A549 treated with RU486 at 1 μM for 4 hours (cell line): Measurements from ENCODE around the gene OR2F2. TPM values are rescaled to one million over a fixed set of nuclear protein-coding genes. Genes with fewer than 3 reads are reported as not detected.

ENCODE experiments used
- total RNA-seq: library from RNA; stranded (reverse); fragments of 200-300 nt; extraction: Qiagen RNA extraction; gene quantifications from 5 replicates; pipeline ENCODE4 v1.2.3, GENCODE V29; 2022; ENCODE audit warnings: low read depth

The OR2F2 gene
- not detected in 5 replicates for total RNA-seq

GRCh38 chr7:143934526-143935325, at the start of gene OR2F2:
OR2F2 (plus strand) TSS chr7:143935233; CDS start chr7:143935233, 0 bp downstream.

DNA sequence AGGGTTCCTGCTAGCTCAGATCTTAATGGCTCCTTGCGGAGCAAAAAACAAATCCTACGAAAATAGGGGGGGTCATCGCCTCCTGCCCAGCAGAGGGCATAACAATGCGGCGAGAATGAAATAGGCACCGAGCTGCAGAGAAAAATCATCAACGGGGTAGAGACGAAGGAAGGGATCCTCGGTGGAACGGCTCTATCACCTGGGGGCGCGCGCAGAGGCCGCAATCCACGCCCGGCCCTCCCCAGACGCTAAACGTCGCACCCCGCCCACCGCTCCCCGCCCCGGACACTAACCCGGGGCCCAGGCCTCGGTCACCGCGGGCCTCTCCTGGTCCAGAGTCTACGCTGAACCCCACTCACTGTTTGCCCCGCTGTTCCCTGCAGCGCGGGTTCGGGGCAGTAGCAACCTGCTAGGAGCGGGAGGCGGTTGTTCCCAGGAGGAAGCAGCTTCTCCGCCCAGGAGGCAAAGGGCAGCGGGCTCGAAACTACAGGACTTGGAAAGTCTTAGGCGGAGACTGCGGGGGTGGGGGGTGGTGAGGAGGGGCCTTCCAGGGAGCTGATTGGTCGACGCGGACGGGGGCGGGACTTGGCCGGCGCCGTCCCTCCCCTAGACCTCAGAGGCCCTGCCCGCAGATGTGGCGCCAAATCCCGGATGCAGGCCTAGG, 33.2 kb upstream of the OR2F2 start, which contains the start of gene TCAF1:
Gene TCAF1 (minus strand): TSS at position 509 of the 664 bp plus-strand sequence. CDS start 25,568 bp downstream, outside the sequence.

DNA sequence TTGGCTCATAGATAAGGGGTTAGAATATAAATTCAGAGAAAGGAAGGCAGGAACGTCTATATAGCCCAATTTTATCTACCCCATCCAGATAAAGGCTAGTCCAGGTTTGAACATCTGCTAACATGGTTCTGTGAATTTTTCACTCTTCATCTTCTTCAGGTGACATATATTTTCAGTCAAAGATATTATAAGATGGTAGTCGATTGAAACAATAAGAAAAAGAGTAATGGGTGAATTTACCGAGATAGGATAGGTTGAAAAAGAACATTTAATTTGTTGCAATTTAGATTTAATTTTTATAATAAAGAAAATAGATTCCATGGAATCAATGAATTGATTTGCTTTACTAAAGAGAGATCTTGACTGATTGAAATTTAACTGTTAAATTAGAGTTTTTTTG, 19.5 kb downstream of the OR2F2 start, which contains the start of gene OR2F1:
Gene OR2F1 (plus strand): TSS at position 301 of the 400 bp plus-strand sequence. CDS start 5,127 bp downstream, outside the sequence.

Other genes with a start within 250 kb of the OR2F2 start
- not detected in 5 replicates for gene CTAGE6, start 177.5 kb upstream of the OR2F2 start, total RNA-seq
- gene TCAF1, start 33.1 kb upstream of the OR2F2 start, total RNA-seq, result 12.6 to 20.3 TPM (median 19.5 TPM) in 5 replicates
- not detected in 5 replicates for gene OR2F1, start 19.6 kb downstream of the OR2F2 start, total RNA-seq
- not detected in 5 replicates for gene OR6B1, start 65.1 kb downstream of the OR2F2 start, total RNA-seq
- gene OR2A5, start 113.7 kb downstream of the OR2F2 start, total RNA-seq, result not detected in 5 replicates
- gene OR2A25, start 134.6 kb downstream of the OR2F2 start, total RNA-seq, result not detected in 5 replicates
- not detected in 5 replicates for gene OR2A12, start 151.0 kb downstream of the OR2F2 start, total RNA-seq
- gene OR2A2, start 174.3 kb downstream of the OR2F2 start, total RNA-seq, result not detected in 5 replicates
- gene OR2A14, start 187.9 kb downstream of the OR2F2 start, total RNA-seq, result not detected in 5 replicates
- gene CTAGE4, start 248.2 kb downstream of the OR2F2 start, total RNA-seq, result 0.05 TPM in 1 of 5 replicates, not detected in the others